ENCODE measurements around the gene NPAS4.
"Not testable (repeated sequence)": the region's sequence is repeated elsewhere in the genome, so short reads cannot be mapped to it uniquely, and the experiment has no call there.

Gene NPAS4

GRCh38 chr11:66437979-66438503 lies 17.2 kb downstream of the NPAS4 start:
- Histone ChIP-seq H3K9me3 (ENCODE audit: control insufficient read depth, low read length) (peaks cover 4% of the 10 kb centered on the region), H3K36me3 (ENCODE audit: control insufficient read depth, insufficient read depth, low read length) (peaks cover 24% of the 10 kb centered on the region), H3K4me1 (ENCODE audit: control insufficient read depth, insufficient read depth, low read length, poor library complexity, severe bottlenecking) (no peaks in the 10 kb centered on the region), H3K27ac (ENCODE audit: low read depth, low read length, severe bottlenecking) (no peak overlapping the region), H3K4me3 (ENCODE audit: extremely low read depth, insufficient read depth, low read length, poor library complexity, severe bottlenecking) (peak overlapping the region; percentile 82)
- WGBS, 2 experiments (ENCODE audit: insufficient coverage in 2 of 2): 14 to 60% methylated on average over 1 to 4 of the region's 12 CpGs

- H3K4me3 ChIP-seq (ENCODE audit: extremely low read depth, insufficient read depth, low read length, poor library complexity, severe bottlenecking): peak within 1 kb of the TSS; percentile 82
- peak within 1 kb of the TSS; percentile 79 for H3K27ac ChIP-seq (ENCODE audit: low read depth, low read length, severe bottlenecking)
- H3K4me1 ChIP-seq (ENCODE audit: control insufficient read depth, insufficient read depth, low read length, poor library complexity, severe bottlenecking): no peaks in the 10 kb centered on the region
- WGBS, 2 experiments (ENCODE audit: insufficient coverage in 2 of 2): 7 to 12% methylated on average over 34 to 40 of the region's 45 CpGs
- H3K36me3 ChIP-seq (ENCODE audit: control insufficient read depth, insufficient read depth, low read length): peaks cover 23% of the 10 kb centered on the region
- H3K9me3 ChIP-seq (ENCODE audit: control insufficient read depth, low read length): peaks cover 11% of the 10 kb centered on the region
Measured at GRCh38 chr11:66438504-66439466, 17.9 kb downstream of the NPAS4 start, which contains the start of gene MRPL11. Gene MRPL11, minus strand, starts transcription at chr11:66438848. Its CDS starts 94 bp downstream, at chr11:66438754.

GRCh38 chr11:66440101-66440939 lies 19.5 kb downstream of the NPAS4 start:
- Histone ChIP-seq H3K36me3 (ENCODE audit: control insufficient read depth, insufficient read depth, low read length) (peaks cover 19% of the 10 kb centered on the region), H3K9me3 (ENCODE audit: control insufficient read depth, low read length) (peaks cover 13% of the 10 kb centered on the region)
- not testable (repeated sequence) for H3K27ac ChIP-seq (ENCODE audit: low read depth, low read length, severe bottlenecking); H3K4me1 ChIP-seq (ENCODE audit: control insufficient read depth, insufficient read depth, low read length, poor library complexity, severe bottlenecking); H3K4me3 ChIP-seq (ENCODE audit: extremely low read depth, insufficient read depth, low read length, poor library complexity, severe bottlenecking)
- WGBS, 2 experiments (ENCODE audit: insufficient coverage in 2 of 2): 87 to 93% methylated on average over 16 to 23 of the region's 29 CpGs

- not testable (repeated sequence) for H3K27ac ChIP-seq (ENCODE audit: low read depth, low read length, severe bottlenecking); H3K4me3 ChIP-seq (ENCODE audit: extremely low read depth, insufficient read depth, low read length, poor library complexity, severe bottlenecking); H3K4me1 ChIP-seq (ENCODE audit: control insufficient read depth, insufficient read depth, low read length, poor library complexity, severe bottlenecking)
- Histone ChIP-seq H3K9me3 (ENCODE audit: control insufficient read depth, low read length) (peaks cover 13% of the 10 kb centered on the region), H3K36me3 (ENCODE audit: control insufficient read depth, insufficient read depth, low read length) (peaks cover 13% of the 10 kb centered on the region)
- 94 to 95% methylated on average over 18 to 25 of the region's 27 CpGs for WGBS, 2 experiments (ENCODE audit: insufficient coverage in 2 of 2)
Measured at GRCh38 chr11:66440940-66441282, 20.1 kb downstream of the NPAS4 start.

GRCh38 chr11:66443602-66444001 lies 22.8 kb downstream of the NPAS4 start:
- 88 to 95% methylated on average over 4 of the region's 4 CpGs for WGBS, 2 experiments (ENCODE audit: insufficient coverage in 2 of 2)
- Histone ChIP-seq H3K9me3 (ENCODE audit: control insufficient read depth, low read length) (peaks cover 13% of the 10 kb centered on the region), H3K36me3 (ENCODE audit: control insufficient read depth, insufficient read depth, low read length) (no peaks in the 10 kb centered on the region), H3K27ac (ENCODE audit: low read depth, low read length, severe bottlenecking) (no peak overlapping the region), H3K4me1 (ENCODE audit: control insufficient read depth, insufficient read depth, low read length, poor library complexity, severe bottlenecking) (no peaks in the 10 kb centered on the region), H3K4me3 (ENCODE audit: extremely low read depth, insufficient read depth, low read length, poor library complexity, severe bottlenecking) (no peak overlapping the region)

GRCh38 chr11:66447012-66447411 lies 26.2 kb downstream of the NPAS4 start:
- Histone ChIP-seq H3K27ac (ENCODE audit: low read depth, low read length, severe bottlenecking) (no peak overlapping the region), H3K9me3 (ENCODE audit: control insufficient read depth, low read length) (peaks cover 13% of the 10 kb centered on the region), H3K36me3 (ENCODE audit: control insufficient read depth, insufficient read depth, low read length) (no peaks in the 10 kb centered on the region), H3K4me3 (ENCODE audit: extremely low read depth, insufficient read depth, low read length, poor library complexity, severe bottlenecking) (no peak overlapping the region), H3K4me1 (ENCODE audit: control insufficient read depth, insufficient read depth, low read length, poor library complexity, severe bottlenecking) (no peaks in the 10 kb centered on the region)

GRCh38 chr11:66448523-66448922 lies 27.7 kb downstream of the NPAS4 start:
- H3K36me3 ChIP-seq (ENCODE audit: control insufficient read depth, insufficient read depth, low read length): no peaks in the 10 kb centered on the region
- H3K9me3 ChIP-seq (ENCODE audit: control insufficient read depth, low read length): peaks cover 4% of the 10 kb centered on the region
- 90 to 100% methylated on average over 1 to 3 of the region's 4 CpGs for WGBS, 2 experiments (ENCODE audit: insufficient coverage in 2 of 2)
- H3K4me3 ChIP-seq (ENCODE audit: extremely low read depth, insufficient read depth, low read length, poor library complexity, severe bottlenecking): no peak overlapping the region
- H3K27ac ChIP-seq (ENCODE audit: low read depth, low read length, severe bottlenecking): no peak overlapping the region
- no peaks in the 10 kb centered on the region for H3K4me1 ChIP-seq (ENCODE audit: control insufficient read depth, insufficient read depth, low read length, poor library complexity, severe bottlenecking)

GRCh38 chr11:66450560-66450959 lies 29.7 kb downstream of the NPAS4 start:
- no peaks in the 10 kb centered on the region for H3K9me3 ChIP-seq (ENCODE audit: control insufficient read depth, low read length)
- H3K27ac ChIP-seq (ENCODE audit: low read depth, low read length, severe bottlenecking): no peak overlapping the region
- H3K4me3 ChIP-seq (ENCODE audit: extremely low read depth, insufficient read depth, low read length, poor library complexity, severe bottlenecking): no peak overlapping the region
- H3K4me1 ChIP-seq (ENCODE audit: control insufficient read depth, insufficient read depth, low read length, poor library complexity, severe bottlenecking): no peaks in the 10 kb centered on the region
- no peaks in the 10 kb centered on the region for H3K36me3 ChIP-seq (ENCODE audit: control insufficient read depth, insufficient read depth, low read length)
- 87 to 91% methylated on average over 2 to 3 of the region's 4 CpGs for WGBS, 2 experiments (ENCODE audit: insufficient coverage in 2 of 2)

GRCh38 chr11:66451663-66452062 lies 30.8 kb downstream of the NPAS4 start:
- Histone ChIP-seq H3K27ac (ENCODE audit: low read depth, low read length, severe bottlenecking) (no peak overlapping the region), H3K9me3 (ENCODE audit: control insufficient read depth, low read length) (no peaks in the 10 kb centered on the region), H3K36me3 (ENCODE audit: control insufficient read depth, insufficient read depth, low read length) (no peaks in the 10 kb centered on the region), H3K4me3 (ENCODE audit: extremely low read depth, insufficient read depth, low read length, poor library complexity, severe bottlenecking) (no peak overlapping the region), H3K4me1 (ENCODE audit: control insufficient read depth, insufficient read depth, low read length, poor library complexity, severe bottlenecking) (no peaks in the 10 kb centered on the region)
- 87 to 95% methylated on average over 3 of the region's 4 CpGs for WGBS, 2 experiments (ENCODE audit: insufficient coverage in 2 of 2)

GRCh38 chr11:66454247-66454646 lies 33.4 kb downstream of the NPAS4 start:
- Histone ChIP-seq H3K27ac (ENCODE audit: low read depth, low read length, severe bottlenecking) (no peak overlapping the region), H3K4me3 (ENCODE audit: extremely low read depth, insufficient read depth, low read length, poor library complexity, severe bottlenecking) (no peak overlapping the region), H3K36me3 (ENCODE audit: control insufficient read depth, insufficient read depth, low read length) (no peaks in the 10 kb centered on the region), H3K4me1 (ENCODE audit: control insufficient read depth, insufficient read depth, low read length, poor library complexity, severe bottlenecking) (no peaks in the 10 kb centered on the region), H3K9me3 (ENCODE audit: control insufficient read depth, low read length) (no peaks in the 10 kb centered on the region)
- WGBS, 2 experiments (ENCODE audit: insufficient coverage in 2 of 2): 68 to 77% methylated on average over 5 of the region's 6 CpGs

Data from mesodermal cell (in vitro differentiated cells).